Smooth muscle cell (in vitro differentiated cells): ENCODE measurements around the gene PTGDS. TPM values are rescaled to one million over a fixed set of nuclear protein-coding genes. Genes with fewer than 3 reads are reported as not detected.

ENCODE experiments used
- DNase-seq: peaks from one replicate; lab custom pipeline; 2025; ENCODE audit not compliant: unreplicated experiment; lab: John Stamatoyannopoulos, UW
- H2AFZ ChIP-seq: fragments of 200-600 bp; sonication (generic); 2 replicates; pipeline ENCODE4 v1.6.0; 2016; ENCODE audit warnings: antibody characterized with exemption, low read depth, mild to moderate bottlenecking
- H3F3A ChIP-seq: fragments of 200-600 bp; sonication (generic); 2 replicates; pipeline ENCODE4 v1.6.0; 2017; ENCODE audit warnings: antibody characterized with exemption, low read depth
- H3K27ac ChIP-seq: fragments of 200-600 bp; sonication (generic); 2 replicates; pipeline ENCODE4 v1.5.1; 2016; ENCODE audit warnings: low read depth, mild to moderate bottlenecking
- H3K27me3 ChIP-seq: fragments of 200-600 bp; sonication (generic); 2 replicates; pipeline ENCODE4 v1.6.1; 2016; ENCODE audit warnings: low read depth, mild to moderate bottlenecking
- H3K36me3 ChIP-seq: fragments of 200-600 bp; sonication (generic); 2 replicates; pipeline ENCODE4 v1.5.1; 2016; ENCODE audit warnings: low read depth
- H3K4me1 ChIP-seq: fragments of 200-600 bp; sonication (generic); 2 replicates; pipeline ENCODE4 v1.5.1; 2016; ENCODE audit warnings: low read depth
- H3K4me2 ChIP-seq: fragments of 200-600 bp; sonication (generic); 2 replicates; pipeline ENCODE4 v1.6.0; 2016; ENCODE audit warnings: mild to moderate bottlenecking
- H3K4me3 ChIP-seq: fragments of 200-600 bp; sonication (generic); 2 replicates; pipeline ENCODE4 v1.5.1; 2016; ENCODE audit warnings: mild to moderate bottlenecking
- H3K79me2 ChIP-seq: fragments of 200-600 bp; sonication (generic); 2 replicates; pipeline ENCODE4 v1.6.0; 2016; ENCODE audit warnings: low read depth, mild to moderate bottlenecking
- H3K9ac ChIP-seq: fragments of 200-600 bp; sonication (generic); 2 replicates; pipeline ENCODE4 v1.6.0; 2016; ENCODE audit warnings: low read depth
- H3K9me3 ChIP-seq: fragments of 200-600 bp; sonication (generic); replicated peaks from 2 replicates; pipeline ENCODE4 v1.5.1; 2016; ENCODE audit warnings: low read depth
- H4K20me1 ChIP-seq: fragments of 200-600 bp; sonication (generic); 2 replicates; pipeline ENCODE4 v1.6.0; 2016; ENCODE audit warnings: low read depth
- CTCF ChIP-seq: fragments of 200-600 bp; sonication (generic); IDR thresholded peaks from 2 replicates; pipeline ENCODE4 v1.5.1; 2017; ENCODE audit warnings: borderline replicate concordance, mild to moderate bottlenecking, antibody characterized with exemption; ENCODE audit not compliant: insufficient read depth, poor library complexity, severe bottlenecking
- WGBS: methylation state at CpG from one replicate; pipeline ENCODE4 v1.1.7; 2016; ENCODE audit warnings: low lambda C conversion rate; 5-methylcytosine and 5-hydroxymethylcytosine counted together
- polyA plus RNA-seq: library from polyadenylated mRNA; unstranded; fragments of >200 nt; fragmentation: Nextera tagmentation; extraction: Ambion mirVana; gene quantifications from 2 replicates; pipeline ENCODE4 v1.2.1, GENCODE V29; 2016
- total RNA-seq: library from RNA; depleted of rRNA; stranded (reverse); fragments of >200 nt; gene quantifications from 2 replicates; pipeline ENCODE4 v1.2.3, GENCODE V29; 2014

The PTGDS gene
- total and polyA plus RNA-seq, 2 experiments from 2014 or later, result 119 to 611 TPM

DNA sequence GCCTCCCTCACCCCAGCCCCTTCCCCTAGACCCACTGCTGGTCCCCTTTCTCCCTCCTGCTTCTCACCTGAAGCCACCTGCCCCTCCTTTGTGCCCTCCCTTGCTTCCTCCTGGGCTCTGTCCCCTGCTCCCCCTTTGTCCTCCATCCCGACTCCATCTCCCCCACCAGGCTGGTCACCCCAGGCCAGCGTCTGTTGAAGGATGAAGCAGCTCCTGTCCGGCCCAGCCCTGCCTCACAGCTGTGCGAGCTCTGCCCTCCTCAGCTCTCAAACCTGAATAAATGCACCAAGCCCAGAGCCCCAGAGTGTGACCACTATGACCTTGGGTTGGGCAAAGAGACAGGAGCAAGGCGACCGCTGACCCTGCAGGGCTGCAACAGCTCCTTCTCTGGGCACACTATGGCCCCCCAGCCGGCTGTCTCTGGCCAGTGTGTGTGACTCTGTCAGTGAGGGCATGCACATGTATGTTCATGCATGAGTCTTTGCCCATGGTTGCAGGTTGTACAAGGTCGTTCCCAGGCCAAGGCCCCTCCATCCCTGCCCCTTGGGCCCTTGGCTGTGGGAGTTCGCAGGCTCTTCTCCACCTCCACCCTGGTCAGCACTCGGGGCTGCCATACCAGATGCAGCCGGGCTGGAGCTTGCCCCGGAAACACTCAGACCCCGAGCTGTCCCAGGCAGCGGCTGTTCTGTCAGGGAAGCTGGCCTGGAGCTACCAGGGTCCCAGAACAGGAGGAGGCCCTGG lies 21.9 kb upstream of the PTGDS start:
- Histone ChIP-seq H3K36me3 (no peaks in the 10 kb centered on the region), H3K27ac (no peak overlapping the region), H3K9me3 (no peaks in the 10 kb centered on the region), H2AFZ (no peak overlapping the region), H4K20me1 (no peaks in the 10 kb centered on the region), H3K27me3 (no peaks in the 10 kb centered on the region), H3K79me2 (no peaks in the 10 kb centered on the region), H3F3A (no peaks in the 10 kb centered on the region), H3K9ac (no peak overlapping the region), H3K4me3 (no peak overlapping the region), H3K4me1 (peaks cover 3% of the 10 kb centered on the region), H3K4me2 (no peak overlapping the region)
- no peak for TF ChIP-seq CTCF
- DNase-seq, result no peak
- 84% methylated on average over 14 of the region's 14 CpGs for WGBS

- no peak for DNase-seq
Observed at GRCh38 chr9:136955943-136956335, 21.4 kb upstream of the PTGDS start.

DNA sequence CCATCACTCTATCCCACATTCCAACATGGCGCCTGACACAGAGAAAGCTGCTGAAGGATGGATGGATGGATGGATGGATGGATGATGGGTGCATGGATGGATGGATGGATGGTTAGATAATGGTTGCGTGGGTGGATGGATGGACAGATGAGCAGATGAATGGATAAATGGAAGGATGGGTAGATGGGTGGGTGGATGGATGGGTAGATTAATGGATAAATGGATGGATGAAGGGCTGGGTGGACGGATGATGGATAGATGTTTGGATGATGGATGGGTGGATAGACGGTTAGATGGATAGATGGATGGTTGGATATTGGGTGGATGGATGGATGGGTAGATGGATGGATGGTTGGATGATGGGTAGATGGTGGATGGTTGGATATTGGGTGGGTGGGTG lies 20.7 kb upstream of the PTGDS start:
- no peak for DNase-seq
- 93% methylated on average over 4 of the region's 4 CpGs for WGBS
- Histone ChIP-seq H3K4me1 (no peaks in the 10 kb centered on the region), H4K20me1 (no peaks in the 10 kb centered on the region), H3K9me3 (no peaks in the 10 kb centered on the region), H2AFZ (no peak overlapping the region), H3K4me3 (no peak overlapping the region), H3K36me3 (no peaks in the 10 kb centered on the region), H3K9ac (no peak overlapping the region), H3K79me2 (no peaks in the 10 kb centered on the region), H3K27ac (no peak overlapping the region), H3F3A (no peaks in the 10 kb centered on the region), H3K27me3 (no peaks in the 10 kb centered on the region), H3K4me2 (no peak overlapping the region)
- TF ChIP-seq CTCF, result no peak

More at GRCh38 chr9:136955943-136956335, 21.4 kb upstream of the PTGDS start:
- Histone ChIP-seq H3K27me3 (no peaks in the 10 kb centered on the region), H3K79me2 (no peaks in the 10 kb centered on the region), H3K9me3 (no peaks in the 10 kb centered on the region), H3K4me1 (no peaks in the 10 kb centered on the region), H3K9ac (no peak overlapping the region), H3K36me3 (no peaks in the 10 kb centered on the region), H2AFZ (no peak overlapping the region), H3K4me3 (no peak overlapping the region), H3F3A (no peaks in the 10 kb centered on the region), H3K27ac (no peak overlapping the region), H3K4me2 (no peak overlapping the region), H4K20me1 (no peaks in the 10 kb centered on the region)
- WGBS, result 90% methylated on average over 9 of the region's 9 CpGs
- TF ChIP-seq CTCF, result no peak

DNA sequence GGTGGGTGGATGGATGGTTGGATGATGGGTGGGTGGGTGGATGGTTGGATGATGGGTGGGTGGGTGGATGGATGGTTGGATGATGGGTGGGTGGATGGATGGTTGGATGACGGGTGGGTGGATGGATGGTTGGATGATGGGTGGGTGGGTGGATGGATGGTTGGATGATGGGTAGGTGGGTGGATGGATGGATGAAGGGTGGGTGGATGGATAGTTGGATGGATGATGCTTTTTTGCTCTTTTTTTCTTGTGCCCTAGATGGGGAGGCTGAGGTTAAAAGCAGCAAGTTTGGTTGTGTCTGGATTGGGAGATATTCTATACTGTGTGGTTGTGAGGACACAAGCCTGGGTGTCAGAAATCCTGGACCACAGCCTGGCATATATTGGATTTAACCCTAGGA lies 19.8 kb upstream of the PTGDS start:
- Histone ChIP-seq H3K4me3 (no peak overlapping the region), H3K4me2 (no peak overlapping the region), H3F3A (no peaks in the 10 kb centered on the region), H3K79me2 (no peaks in the 10 kb centered on the region), H3K27ac (no peak overlapping the region), H2AFZ (no peak overlapping the region), H3K36me3 (no peaks in the 10 kb centered on the region), H3K9ac (no peak overlapping the region), H3K4me1 (no peaks in the 10 kb centered on the region), H3K27me3 (no peaks in the 10 kb centered on the region), H4K20me1 (no peaks in the 10 kb centered on the region), H3K9me3 (no peaks in the 10 kb centered on the region)
- WGBS, result no CpG with 5 or more reads among the region's 1 CpG
- TF ChIP-seq CTCF, result no peak
- no peak for DNase-seq
